ENCODE results near the gene HDAC9. TPM values are rescaled to one million over a fixed set of nuclear protein-coding genes. Genes with fewer than 3 reads are reported as not detected.

HDAC9 gene
- total RNA-seq, 1 donor from 2014 or later: 28.6 TPM

DNA sequence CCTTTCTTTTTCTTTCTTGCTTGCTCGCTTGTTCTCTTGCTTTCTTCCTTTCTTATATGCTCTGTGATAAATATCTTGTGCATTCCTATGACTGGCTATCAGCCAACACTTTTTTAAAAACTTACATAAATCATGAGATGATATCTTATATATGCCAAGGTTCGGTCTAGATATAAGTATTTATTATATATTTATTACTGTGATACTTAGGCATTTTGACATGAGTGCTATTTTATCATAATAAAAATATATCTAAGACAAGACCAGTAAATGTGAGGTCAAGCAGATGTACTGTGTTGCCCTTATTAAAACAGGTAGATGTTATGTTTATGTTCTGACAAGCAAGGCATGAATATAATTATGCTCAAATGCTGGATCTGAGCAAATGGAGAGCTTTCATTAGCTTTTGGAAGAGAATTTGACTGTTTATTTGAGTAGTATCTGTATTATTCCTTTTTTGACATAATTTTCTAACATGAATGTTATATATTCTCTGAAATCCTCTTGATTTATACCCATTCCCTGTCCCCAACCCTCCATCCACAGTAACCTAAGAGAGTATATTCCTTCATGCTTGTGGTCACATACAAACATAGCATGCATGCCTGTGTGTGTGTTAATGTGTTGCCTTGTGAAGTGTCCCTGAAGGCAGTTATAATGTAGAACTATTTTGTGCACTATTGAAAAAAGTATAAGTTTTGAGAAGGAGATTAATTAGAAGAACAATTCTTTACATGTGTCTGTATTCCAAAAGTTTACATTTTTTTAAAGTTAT is 158.0 kb downstream of the HDAC9 start:
- H3K4me3 Mint-ChIP-seq: no peak overlapping the region
- H3K4me1 Mint-ChIP-seq: no peaks in the 10 kb centered on the region
- H3K36me3 Mint-ChIP-seq: peaks cover 3% of the 10 kb centered on the region
- Histone ChIP-seq H3K4me1 (no peaks in the 10 kb centered on the region), H3K9ac (no peak overlapping the region), H3K27me3 (no peaks in the 10 kb centered on the region), H3K27ac (no peak overlapping the region), H3K9me3 (ENCODE audit: low read depth) (no peaks in the 10 kb centered on the region), H4K20me1 (ENCODE audit: low read depth) (no peaks in the 10 kb centered on the region), H3K4me2 (no peak overlapping the region), H3K79me2 (ENCODE audit: low read depth) (no peaks in the 10 kb centered on the region), H3K36me3 (no peaks in the 10 kb centered on the region), H2AFZ (replicated peaks) (no peak overlapping the region), H3F3A (ENCODE audit: low read depth) (no peaks in the 10 kb centered on the region), H3K4me3 (no peak overlapping the region)
- DNase-seq (ENCODE audit: low spot score): no peak
- H3K27ac Mint-ChIP-seq: no peak overlapping the region
- H3K27me3 Mint-ChIP-seq (ENCODE audit: insufficient read depth, low read depth): peaks cover 3% of the 10 kb centered on the region
- TF ChIP-seq EZH2phosphoT487 (IDR thresholded peaks at IDR 0.05): no peak
- no peak for TF ChIP-seq EZH2 (IDR thresholded peaks at IDR 0.05)
- TF ChIP-seq, protein P1, sequence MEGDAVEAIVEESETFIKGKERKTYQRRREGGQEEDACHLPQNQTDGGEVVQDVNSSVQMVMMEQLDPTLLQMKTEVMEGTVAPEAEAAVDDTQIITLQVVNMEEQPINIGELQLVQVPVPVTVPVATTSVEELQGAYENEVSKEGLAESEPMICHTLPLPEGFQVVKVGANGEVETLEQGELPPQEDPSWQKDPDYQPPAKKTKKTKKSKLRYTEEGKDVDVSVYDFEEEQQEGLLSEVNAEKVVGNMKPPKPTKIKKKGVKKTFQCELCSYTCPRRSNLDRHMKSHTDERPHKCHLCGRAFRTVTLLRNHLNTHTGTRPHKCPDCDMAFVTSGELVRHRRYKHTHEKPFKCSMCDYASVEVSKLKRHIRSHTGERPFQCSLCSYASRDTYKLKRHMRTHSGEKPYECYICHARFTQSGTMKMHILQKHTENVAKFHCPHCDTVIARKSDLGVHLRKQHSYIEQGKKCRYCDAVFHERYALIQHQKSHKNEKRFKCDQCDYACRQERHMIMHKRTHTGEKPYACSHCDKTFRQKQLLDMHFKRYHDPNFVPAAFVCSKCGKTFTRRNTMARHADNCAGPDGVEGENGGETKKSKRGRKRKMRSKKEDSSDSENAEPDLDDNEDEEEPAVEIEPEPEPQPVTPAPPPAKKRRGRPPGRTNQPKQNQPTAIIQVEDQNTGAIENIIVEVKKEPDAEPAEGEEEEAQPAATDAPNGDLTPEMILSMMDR (IDR thresholded peaks at IDR 0.05): no peak
- no peaks in the 10 kb centered on the region for H3K9me3 Mint-ChIP-seq

DNA sequence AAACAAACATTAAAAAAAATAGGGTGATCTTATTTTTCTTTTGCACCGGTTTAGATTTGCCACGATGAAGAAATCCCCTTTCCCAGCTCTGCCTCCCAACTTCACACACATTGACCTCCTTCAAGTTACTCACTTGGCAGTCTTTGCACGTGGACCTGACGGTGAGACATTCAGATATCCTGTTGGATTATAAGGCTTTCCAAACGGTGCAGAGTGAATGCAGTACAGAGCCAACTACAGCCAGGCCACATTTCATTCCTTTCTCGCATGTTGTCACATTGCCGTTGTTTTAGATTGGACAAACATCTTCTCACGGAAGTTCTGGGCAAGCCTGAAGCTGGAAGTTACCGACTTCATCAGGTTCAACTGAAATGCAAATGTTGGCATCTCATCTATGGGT is 159.2 kb downstream of the HDAC9 start:
- no peak overlapping the region for H3K4me2 ChIP-seq
- no peak overlapping the region for H2AFZ ChIP-seq (replicated peaks)
- no peaks in the 10 kb centered on the region for H3K9me3 Mint-ChIP-seq
- no peaks in the 10 kb centered on the region for H3K9me3 ChIP-seq (ENCODE audit: low read depth)
- H3K4me1 Mint-ChIP-seq: no peaks in the 10 kb centered on the region
- H3K27me3 ChIP-seq: no peaks in the 10 kb centered on the region
- DNase-seq (ENCODE audit: low spot score): no peak
- no peaks in the 10 kb centered on the region for H3K4me1 ChIP-seq
- H3K9ac ChIP-seq: no peak overlapping the region
- peaks cover 3% of the 10 kb centered on the region for H3K27me3 Mint-ChIP-seq (ENCODE audit: insufficient read depth, low read depth)
- H3K36me3 Mint-ChIP-seq: no peaks in the 10 kb centered on the region
- no peak overlapping the region for H3K4me3 ChIP-seq
- no peak for TF ChIP-seq EZH2phosphoT487 (IDR thresholded peaks at IDR 0.05)
- TF ChIP-seq EZH2 (IDR thresholded peaks at IDR 0.05): no peak
- TF ChIP-seq, protein P1 (IDR thresholded peaks at IDR 0.05): no peak
- no peaks in the 10 kb centered on the region for H3F3A ChIP-seq (ENCODE audit: low read depth)
- H3K4me3 Mint-ChIP-seq: no peak overlapping the region
- no peak overlapping the region for H3K27ac Mint-ChIP-seq
- H4K20me1 ChIP-seq (ENCODE audit: low read depth): no peaks in the 10 kb centered on the region
- H3K79me2 ChIP-seq (ENCODE audit: low read depth): no peaks in the 10 kb centered on the region
- H3K36me3 ChIP-seq: no peaks in the 10 kb centered on the region
- no peak overlapping the region for H3K27ac ChIP-seq

DNA sequence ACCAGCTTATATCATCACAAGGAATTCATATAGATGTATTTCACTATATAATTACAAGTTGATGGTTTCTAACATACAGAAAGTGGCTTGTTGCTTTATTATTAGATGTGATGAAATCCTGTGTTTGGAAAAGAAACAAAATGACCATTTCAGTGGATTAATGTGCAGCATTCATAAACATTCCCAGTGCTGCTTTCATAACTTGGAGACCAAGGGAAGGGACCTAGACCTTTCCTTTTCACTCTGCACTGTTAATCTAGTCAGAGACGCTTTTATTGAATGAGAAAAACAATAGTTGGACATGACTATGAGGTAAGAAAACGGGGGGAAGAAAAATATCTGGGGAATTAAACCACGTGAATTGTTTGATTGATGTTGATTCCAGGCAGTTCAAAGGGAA is 160.0 kb downstream of the HDAC9 start:
- H3K4me1 Mint-ChIP-seq: no peaks in the 10 kb centered on the region
- H2AFZ ChIP-seq (replicated peaks): no peak overlapping the region
- H3K27me3 Mint-ChIP-seq (ENCODE audit: insufficient read depth, low read depth): peaks cover 3% of the 10 kb centered on the region
- H4K20me1 ChIP-seq (ENCODE audit: low read depth): no peaks in the 10 kb centered on the region
- no peaks in the 10 kb centered on the region for H3K9me3 ChIP-seq (ENCODE audit: low read depth)
- H3K27me3 ChIP-seq: no peaks in the 10 kb centered on the region
- no peaks in the 10 kb centered on the region for H3K36me3 Mint-ChIP-seq
- H3K4me2 ChIP-seq: no peak overlapping the region
- DNase-seq (ENCODE audit: low spot score): no peak
- H3K4me1 ChIP-seq: no peaks in the 10 kb centered on the region
- no peak overlapping the region for H3K9ac ChIP-seq
- H3K4me3 ChIP-seq: no peak overlapping the region
- H3K4me3 Mint-ChIP-seq: no peak overlapping the region
- no peaks in the 10 kb centered on the region for H3K9me3 Mint-ChIP-seq
- no peak overlapping the region for H3K27ac ChIP-seq
- TF ChIP-seq EZH2phosphoT487 (IDR thresholded peaks at IDR 0.05) (no peak), EZH2 (IDR thresholded peaks at IDR 0.05) (no peak)
- TF ChIP-seq, protein P1 (IDR thresholded peaks at IDR 0.05): no peak
- H3F3A ChIP-seq (ENCODE audit: low read depth): no peaks in the 10 kb centered on the region
- H3K36me3 ChIP-seq: no peaks in the 10 kb centered on the region
- no peaks in the 10 kb centered on the region for H3K79me2 ChIP-seq (ENCODE audit: low read depth)
- no peak overlapping the region for H3K27ac Mint-ChIP-seq
